Lung (tissue), 12 donors: ENCODE results near the gene KIRREL1. TPM values are rescaled to one million over a fixed set of nuclear protein-coding genes. Genes with fewer than 3 reads are reported as not detected.
"Not testable (repeated sequence)": the region's sequence is repeated elsewhere in the genome, so short reads cannot be mapped to it uniquely, and the experiment has no call there.

Source experiments
- ATAC-seq: fragments of 200-7000 bp; cut with Tn5 transposase; one replicate; pipeline ENCODE4 v1.9.1; 2020; ENCODE audit warnings: moderate number of reproducible peaks; ENCODE audit not compliant: insufficient read depth, low FRiP score
- DNase-seq, 3 donors: peaks; one replicate each; pipeline ENCODE4 v3.0.0-alpha.2; 2013 to 2017
- H3K27ac ChIP-seq, 2 donors: one replicate each; pipeline ENCODE4 v1.5.1; 2013; ENCODE audit warnings: mild to moderate bottlenecking in 2 of 2, moderate library complexity in 2 of 2, control low read depth in 1 of 2, inconsistent platforms in 1 of 2, low read depth in 1 of 2, low read length in 1 of 2
- H3K27me3 ChIP-seq, 3 donors: one replicate each; pipeline ENCODE4 v1.5.1; 2013; ENCODE audit warnings: low read length in 2 of 3; ENCODE audit not compliant: control insufficient read depth in 3 of 3, insufficient read depth in 3 of 3
- H3K36me3 ChIP-seq, 4 donors: one replicate each; pipeline ENCODE4 v1.5.1; 2013; ENCODE audit warnings: low read length in 4 of 4, mild to moderate bottlenecking in 1 of 4, moderate library complexity in 1 of 4; ENCODE audit not compliant: control insufficient read depth in 4 of 4, insufficient read depth in 4 of 4
- H3K4me1 ChIP-seq, 5 donors: one replicate each; pipeline ENCODE4 v1.5.1; 2013; ENCODE audit warnings: low read length in 5 of 5, mild to moderate bottlenecking in 2 of 5, moderate library complexity in 1 of 5; ENCODE audit not compliant: control insufficient read depth in 5 of 5, insufficient read depth in 5 of 5
- H3K4me3 ChIP-seq: one replicate; pipeline ENCODE4 v1.5.1; 2013; ENCODE audit warnings: mild to moderate bottlenecking, control low read depth, moderate library complexity
- H3K9ac ChIP-seq, 2 donors: one replicate each; pipeline ENCODE4 v1.5.1; 2013; ENCODE audit warnings: low read length in 2 of 2, control low read depth in 1 of 2; ENCODE audit not compliant: insufficient read depth in 1 of 2
- H3K9me3 ChIP-seq, 4 donors: one replicate each; pipeline ENCODE4 v1.5.1; 2013; ENCODE audit warnings: low read length in 3 of 4, mild to moderate bottlenecking in 1 of 4, moderate library complexity in 1 of 4; ENCODE audit not compliant: control insufficient read depth in 4 of 4, insufficient read depth in 3 of 4
- CTCF ChIP-seq: IDR thresholded peaks from 2 replicates; pipeline ENCODE4 v1.5.1; 2012; ENCODE audit warnings: mild to moderate bottlenecking; ENCODE audit errors: control extremely low read depth, extremely low read depth
- WGBS, 2 donors: extraction: QIAGEN DNeasy Blood & Tissue Kit; methylation state at CpG; one replicate each; pipeline ENCODE4 v1.1.7; 2013; 5-methylcytosine and 5-hydroxymethylcytosine counted together
- polyA plus RNA-seq, 2 donors: library from polyadenylated mRNA; stranded (reverse); fragments of 200-250 nt; gene quantifications; one replicate each; pipeline ENCODE4 v1.2.1, GENCODE V29; 2013
- total RNA-seq, 2 donors: library from RNA; depleted of rRNA in 1 of 2; stranded (reverse); fragments of >200 nt in 1 of 2; gene quantifications; one replicate each; pipeline ENCODE4 v1.2.1, GENCODE V29; 2014 to 2021
- donor health status: control.
- donor health status: control.
- donor health status: Bipolar disorder and iron deficiency.
- donor health status: healthy.
- donor health status: DM: yes; HTN: yes; CAD: no.

The KIRREL1 gene
- total and polyA plus RNA-seq, 4 donors: 7.5 to 41.8 (median 26.5) TPM

GRCh38 chr1:158124034-158124433 is 130.6 kb downstream of the KIRREL1 start:
- no peak for DNase-seq
- Histone ChIP-seq H3K27me3 (peaks cover 0 to 6% (median 0%) of the 10 kb centered on the region in 3 donors), H3K36me3 (no peaks in the 10 kb centered on the region), H3K4me1 (no peaks in the 10 kb centered on the region), H3K9ac (no peak overlapping the region), H3K27ac (no peak overlapping the region), H3K4me3 (no peak overlapping the region), H3K9me3 (no peaks in the 10 kb centered on the region)
- TF ChIP-seq CTCF: no peak
- WGBS, 2 donors: 85 to 100% methylated on average over 2 of the region's 2 CpGs
- no peak for ATAC-seq

DNA sequence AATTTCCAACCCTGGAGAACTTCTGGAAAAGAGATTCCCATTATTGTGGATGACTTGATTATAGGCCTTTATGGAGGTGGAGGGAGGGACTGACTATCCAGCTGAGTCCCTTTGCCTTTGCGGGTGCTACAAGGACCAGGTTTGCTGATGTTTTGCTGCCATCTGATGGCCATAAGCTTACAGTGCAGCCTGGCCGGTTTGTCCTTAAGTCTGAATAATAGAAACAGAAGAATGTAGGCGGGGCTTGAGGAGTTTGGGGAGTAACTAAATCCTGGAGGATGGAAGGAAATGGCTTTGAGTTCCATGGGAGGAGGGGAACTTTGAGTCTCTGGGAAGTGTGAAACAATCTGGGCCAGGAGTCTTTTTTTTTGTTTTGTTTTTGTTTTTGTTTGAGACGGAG is 131.6 kb downstream of the KIRREL1 start:
- DNase-seq (peak; percentile 92 to 98 (median 97)), ATAC-seq (peak; percentile 90)
- Histone ChIP-seq H3K27ac (no peak overlapping the region), H3K9me3 (no peaks in the 10 kb centered on the region), H3K9ac (no peak overlapping the region), H3K27me3 (peaks cover 0 to 2% (median 0%) of the 10 kb centered on the region in 3 donors), H3K4me1 (no peaks in the 10 kb centered on the region), H3K36me3 (no peaks in the 10 kb centered on the region), H3K4me3 (no peak overlapping the region)
- peak; percentile 99 for TF ChIP-seq CTCF
- 0 to 1% methylated on average over 3 of the region's 4 CpGs for WGBS, 2 donors

GRCh38 chr1:158126425-158126824 is 133.0 kb downstream of the KIRREL1 start:
- ATAC-seq: no peak
- no peak overlapping the region for H3K27ac ChIP-seq
- H3K9ac ChIP-seq: no peak overlapping the region
- H3K4me3 ChIP-seq: no peak overlapping the region
- H3K9me3 ChIP-seq: no peaks in the 10 kb centered on the region
- 42 to 69% methylated on average over 2 of the region's 2 CpGs for WGBS, 2 donors
- H3K27me3 ChIP-seq: no peaks in the 10 kb centered on the region
- no peak for DNase-seq
- TF ChIP-seq CTCF: no peak
- H3K4me1 ChIP-seq: no peaks in the 10 kb centered on the region
- H3K36me3 ChIP-seq: no peaks in the 10 kb centered on the region

- not testable (repeated sequence) for H3K4me1 ChIP-seq, ATAC-seq, H3K4me3 ChIP-seq, H3K36me3 ChIP-seq, H3K9ac ChIP-seq, H3K9me3 ChIP-seq, DNase-seq, H3K27me3 ChIP-seq, H3K27ac ChIP-seq
- 87 to 91% methylated on average over 8 of the region's 8 CpGs for WGBS, 2 donors
These were observed 135.1 kb downstream of the KIRREL1 start for GRCh38 chr1:158128531-158128930.
